ENCODE data around the gene PPP1CA. TPM values are rescaled to one million over a fixed set of nuclear protein-coding genes. Genes with fewer than 3 reads are reported as not detected.

PPP1CA gene
- polyA plus RNA-seq, 2 of the 4 experiments (the other 2 are of a cell fraction) = 174 to 208 TPM

DNA sequence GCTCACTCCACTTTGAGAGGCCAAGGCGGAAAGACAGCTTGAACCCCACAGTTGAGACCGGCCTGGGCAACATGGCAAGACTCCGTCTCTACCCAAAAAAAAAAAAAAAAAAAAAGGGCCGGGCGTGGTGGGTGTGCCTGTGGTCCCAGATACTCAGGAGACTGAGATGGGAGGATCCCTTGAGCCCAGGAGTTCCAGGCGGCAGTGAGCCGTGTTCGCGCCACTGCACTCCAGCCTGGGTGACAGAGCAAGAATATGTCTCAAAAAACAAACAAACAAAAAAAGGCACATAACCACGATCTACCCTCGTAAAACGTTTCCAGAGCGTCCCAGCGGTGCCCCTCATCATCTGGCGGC is 10.7 kb downstream of the PPP1CA start:
- DNase-seq (ENCODE audit: low read depth in 1 of 2, low spot score in 1 of 2) (no peak), ATAC-seq (peak in 1 of 2 experiments; percentile 2; a peak in 2 of 6 replicates), FAIRE-seq (no peak)
- peaks cover 20% of the 10 kb centered on the region; the same call in 2 of the 3 replicates for H3K4me1 ChIP-seq
- POLR2A ChIA-PET = interaction anchor here (0.7 to 2.5 kb wide), 4 partner anchors 11 to 38 kb away, joined by 3 to 21 read pairs (median 9); partner anchors contain the start of genes POLD4 and PPP1CA
- peak overlapping the region; percentile 77 for H3K4me3 ChIP-seq
- peak overlapping the region; percentile 92 for H3K4me2 ChIP-seq
- CTCF ChIA-PET = interaction anchor here (1.0 to 46.2 kb wide), 6 partner anchors 1 to 73 kb away, joined by 3 to 1913 read pairs (median 320); partner anchors contain the start of genes CLCF1, POLD4, PPP1CA and RAD9A
- no peak for TF ChIP-seq CBX8 (IDR thresholded peaks at IDR 0.05)
- no peak for TF ChIP-seq CHD2 (IDR thresholded peaks at IDR 0.05; ENCODE audit: low read length, partially characterized antibody)
- no peak for TF ChIP-seq TFCP2L1 (CRISPR knock-in tag; IDR thresholded peaks at IDR 0.05)
- TF ChIP-seq, protein P1, sequence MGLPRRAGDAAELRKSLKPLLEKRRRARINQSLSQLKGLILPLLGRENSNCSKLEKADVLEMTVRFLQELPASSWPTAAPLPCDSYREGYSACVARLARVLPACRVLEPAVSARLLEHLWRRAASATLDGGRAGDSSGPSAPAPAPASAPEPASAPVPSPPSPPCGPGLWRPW (IDR thresholded peaks at IDR 0.05) = no peak
- no peak for TF ChIP-seq NPAS2 (CRISPR knock-in tag; IDR thresholded peaks at IDR 0.05; ENCODE audit: borderline replicate concordance)
- no peak for TF ChIP-seq CEBPB (IDR thresholded peaks at IDR 0.05)
- TF ChIP-seq MAFK (IDR thresholded peaks at IDR 0.05; ENCODE audit: partially characterized antibody) = no peak
- peak overlapping the region; percentile 85 to 90 for H3K27ac ChIP-seq
- WGBS (ENCODE audit: missing lambda C conversion rate) = 23% methylated on average over 15 of the region's 15 CpGs
- H3K9me3 ChIP-seq = no peaks in the 10 kb centered on the region

DNA sequence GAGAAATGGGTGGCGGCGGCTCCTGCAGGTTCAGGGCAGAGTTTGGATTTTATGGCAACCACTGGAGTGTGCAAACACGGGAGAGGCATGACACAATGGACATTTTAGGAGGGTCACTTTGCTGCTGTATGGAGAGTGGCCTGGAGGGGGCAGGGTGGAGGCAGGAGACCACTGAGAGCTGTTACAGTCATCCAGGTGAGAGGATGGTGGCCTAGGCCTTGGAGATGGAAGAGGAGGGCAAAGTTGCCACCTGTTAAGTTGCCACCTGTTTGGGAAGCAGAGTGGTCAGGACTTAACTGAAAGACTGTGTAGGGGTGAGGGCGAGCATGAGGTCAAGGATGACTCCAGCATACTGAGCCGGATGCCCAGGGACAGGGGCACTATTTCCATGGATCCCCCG is 12.2 kb downstream of the PPP1CA start:
- TF ChIP-seq RAD21 (conservative IDR thresholded peaks at IDR 0.05 in 1 of 2, IDR thresholded peaks at IDR 0.05 in 1 of 2) = peak; percentile 46; a peak in 4 of 5 replicates
- TF ChIP-seq, protein P2, sequence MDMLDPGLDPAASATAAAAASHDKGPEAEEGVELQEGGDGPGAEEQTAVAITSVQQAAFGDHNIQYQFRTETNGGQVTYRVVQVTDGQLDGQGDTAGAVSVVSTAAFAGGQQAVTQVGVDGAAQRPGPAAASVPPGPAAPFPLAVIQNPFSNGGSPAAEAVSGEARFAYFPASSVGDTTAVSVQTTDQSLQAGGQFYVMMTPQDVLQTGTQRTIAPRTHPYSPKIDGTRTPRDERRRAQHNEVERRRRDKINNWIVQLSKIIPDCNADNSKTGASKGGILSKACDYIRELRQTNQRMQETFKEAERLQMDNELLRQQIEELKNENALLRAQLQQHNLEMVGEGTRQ (IDR thresholded peaks at IDR 0.05) = no peak
- TF ChIP-seq, protein P3, sequence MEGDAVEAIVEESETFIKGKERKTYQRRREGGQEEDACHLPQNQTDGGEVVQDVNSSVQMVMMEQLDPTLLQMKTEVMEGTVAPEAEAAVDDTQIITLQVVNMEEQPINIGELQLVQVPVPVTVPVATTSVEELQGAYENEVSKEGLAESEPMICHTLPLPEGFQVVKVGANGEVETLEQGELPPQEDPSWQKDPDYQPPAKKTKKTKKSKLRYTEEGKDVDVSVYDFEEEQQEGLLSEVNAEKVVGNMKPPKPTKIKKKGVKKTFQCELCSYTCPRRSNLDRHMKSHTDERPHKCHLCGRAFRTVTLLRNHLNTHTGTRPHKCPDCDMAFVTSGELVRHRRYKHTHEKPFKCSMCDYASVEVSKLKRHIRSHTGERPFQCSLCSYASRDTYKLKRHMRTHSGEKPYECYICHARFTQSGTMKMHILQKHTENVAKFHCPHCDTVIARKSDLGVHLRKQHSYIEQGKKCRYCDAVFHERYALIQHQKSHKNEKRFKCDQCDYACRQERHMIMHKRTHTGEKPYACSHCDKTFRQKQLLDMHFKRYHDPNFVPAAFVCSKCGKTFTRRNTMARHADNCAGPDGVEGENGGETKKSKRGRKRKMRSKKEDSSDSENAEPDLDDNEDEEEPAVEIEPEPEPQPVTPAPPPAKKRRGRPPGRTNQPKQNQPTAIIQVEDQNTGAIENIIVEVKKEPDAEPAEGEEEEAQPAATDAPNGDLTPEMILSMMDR (IDR thresholded peaks at IDR 0.05) = peak; percentile 47
- TF ChIP-seq ZNF302 (CRISPR knock-in tag; IDR thresholded peaks at IDR 0.05) = no peak
- no peak for TF ChIP-seq EHF (CRISPR knock-in tag; IDR thresholded peaks at IDR 0.05)
- peak; percentile 41; the same call in 2 of the 3 replicates for TF ChIP-seq SMC3 (IDR thresholded peaks at IDR 0.05)
- Histone ChIP-seq H3K27ac (peak overlapping the region in 1 of 2 experiments; percentile 28; a peak in 1 of 6 replicates), H3K4me2 (no peak overlapping the region), H3K9me3 (no peaks in the 10 kb centered on the region), H3K4me1 (peaks cover 35% of the 10 kb centered on the region), H3K4me3 (no peak overlapping the region)
- ChIA-PET POLR2A (interaction anchor here (0.9 kb wide), 1 partner anchor 35 kb away, joined by 3 read pairs; no protein-coding TSS in a partner anchor), CTCF (interaction anchor here (0.6 to 46.2 kb wide), 11 partner anchors 3 to 128 kb away, joined by 3 to 1913 read pairs (median 3); partner anchors contain the start of genes CLCF1, POLD4, PPP1CA and RAD9A)
- no peak for FAIRE-seq
- DNase-seq (ENCODE audit: low read depth in 1 of 2, low spot score in 1 of 2) = peak; percentile 59 to 75
- peak; percentile 43 to 45; a peak in 4 of 6 replicates for ATAC-seq
- 80% methylated on average over 6 of the region's 6 CpGs for WGBS (ENCODE audit: missing lambda C conversion rate)

DNA sequence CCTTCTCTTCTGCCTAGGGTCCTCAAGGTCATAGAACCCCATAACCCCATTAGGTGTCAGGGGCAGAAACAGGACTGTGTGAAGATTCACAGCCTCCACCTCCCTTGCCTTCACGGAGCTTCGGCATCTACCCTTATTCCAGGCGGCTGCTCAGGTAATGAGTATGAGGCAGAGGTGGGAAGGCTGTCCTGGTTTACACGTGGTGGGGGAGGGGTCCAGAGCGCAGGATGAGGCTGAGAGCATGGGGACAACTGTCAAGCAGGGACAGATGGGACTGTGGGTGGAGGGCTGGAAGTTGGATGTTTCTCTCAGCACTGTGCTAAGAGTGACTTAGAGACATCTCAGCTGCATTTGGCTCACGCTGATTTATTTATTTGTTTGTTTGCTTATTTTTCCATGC is 14.1 kb downstream of the PPP1CA start:
- DNase-seq (ENCODE audit: low read depth in 1 of 2, low spot score in 1 of 2) = no peak
- CTCF ChIA-PET = interaction anchor here (1.3 to 46.2 kb wide), 5 partner anchors 5 to 68 kb away, joined by 3 to 1913 read pairs (median 626); partner anchors contain the start of genes CLCF1, POLD4, PPP1CA and RAD9A
- TF ChIP-seq, protein P4, sequence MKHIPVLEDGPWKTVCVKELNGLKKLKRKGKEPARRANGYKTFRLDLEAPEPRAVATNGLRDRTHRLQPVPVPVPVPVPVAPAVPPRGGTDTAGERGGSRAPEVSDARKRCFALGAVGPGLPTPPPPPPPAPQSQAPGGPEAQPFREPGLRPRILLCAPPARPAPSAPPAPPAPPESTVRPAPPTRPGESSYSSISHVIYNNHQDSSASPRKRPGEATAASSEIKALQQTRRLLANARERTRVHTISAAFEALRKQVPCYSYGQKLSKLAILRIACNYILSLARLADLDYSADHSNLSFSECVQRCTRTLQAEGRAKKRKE (CRISPR knock-in tag; IDR thresholded peaks at IDR 0.05; ENCODE audit: low read depth) = no peak
- TF ChIP-seq CHD2 (IDR thresholded peaks at IDR 0.05; ENCODE audit: low read length, partially characterized antibody) (no peak), POLR2AphosphoS2 (conservative IDR thresholded peaks at IDR 0.05; ENCODE audit: low read length) (no peak), GATA3 (IDR thresholded peaks at IDR 0.05; ENCODE audit: borderline replicate concordance) (no peak), CBX8 (IDR thresholded peaks at IDR 0.05) (no peak), MYC (IDR thresholded peaks at IDR 0.05; ENCODE audit: borderline replicate concordance, low read length) (no peak), FOSL2 (IDR thresholded peaks at IDR 0.05) (no peak), FOSL2 (CRISPR knock-in tag; IDR thresholded peaks at IDR 0.05) (no peak), HOXB5 (CRISPR knock-in tag; IDR thresholded peaks at IDR 0.05) (no peak), ZFP36 (IDR thresholded peaks at IDR 0.05; ENCODE audit: borderline replicate concordance, partially characterized antibody) (no peak), NR3C1 (IDR thresholded peaks at IDR 0.05) (no peak), POLR2A (IDR thresholded peaks at IDR 0.05; ENCODE audit: low read length) (no peak), PHF8 (IDR thresholded peaks at IDR 0.05; ENCODE audit: borderline replicate concordance, low read depth) (no peak), JUNB (IDR thresholded peaks at IDR 0.05) (no peak), FOSB (CRISPR knock-in tag; IDR thresholded peaks at IDR 0.05) (no peak), RFX5 (IDR thresholded peaks at IDR 0.05) (no peak)
- TF ChIP-seq, protein P1 (IDR thresholded peaks at IDR 0.05) = no peak
- TF ChIP-seq, protein P5, sequence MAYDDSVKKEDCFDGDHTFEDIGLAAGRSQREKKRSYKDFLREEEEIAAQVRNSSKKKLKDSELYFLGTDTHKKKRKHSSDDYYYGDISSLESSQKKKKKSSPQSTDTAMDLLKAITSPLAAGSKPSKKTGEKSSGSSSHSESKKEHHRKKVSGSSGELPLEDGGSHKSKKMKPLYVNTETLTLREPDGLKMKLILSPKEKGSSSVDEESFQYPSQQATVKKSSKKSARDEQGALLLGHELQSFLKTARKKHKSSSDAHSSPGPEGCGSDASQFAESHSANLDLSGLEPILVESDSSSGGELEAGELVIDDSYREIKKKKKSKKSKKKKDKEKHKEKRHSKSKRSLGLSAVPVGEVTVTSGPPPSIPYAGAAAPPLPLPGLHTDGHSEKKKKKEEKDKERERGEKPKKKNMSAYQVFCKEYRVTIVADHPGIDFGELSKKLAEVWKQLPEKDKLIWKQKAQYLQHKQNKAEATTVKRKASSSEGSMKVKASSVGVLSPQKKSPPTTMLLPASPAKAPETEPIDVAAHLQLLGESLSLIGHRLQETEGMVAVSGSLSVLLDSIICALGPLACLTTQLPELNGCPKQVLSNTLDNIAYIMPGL (CRISPR knock-in tag; IDR thresholded peaks at IDR 0.05; ENCODE audit: borderline replicate concordance) = no peak

More for the DNA sequence above, 14.1 kb downstream of the PPP1CA start:
- Histone ChIP-seq H3K4me1 (peaks cover 41% of the 10 kb centered on the region), H3K4me2 (no peak overlapping the region), H3K9me3 (no peaks in the 10 kb centered on the region), H3K27ac (peak overlapping the region in 1 of 2 experiments; percentile 62; a peak in 3 of 6 replicates), H3K4me3 (no peak overlapping the region)
- WGBS (ENCODE audit: missing lambda C conversion rate) = 81% methylated on average over 6 of the region's 6 CpGs
- POLR2A ChIA-PET = no interaction called here
- no peak for ATAC-seq
- FAIRE-seq = no peak
